Natural killer cell (primary cell): ENCODE measurements around the gene DOCK7. TPM values are rescaled to one million over a fixed set of nuclear protein-coding genes. Genes with fewer than 3 reads are reported as not detected.

Experiments used
- ATAC-seq, 3 donors: fragments of 150-1000 bp in 2 of 3; fragments of 200-7000 bp in 1 of 3; cut with Tn5 transposase; 1 replicate in 1 of 3; 2 replicates in 2 of 3; pipeline ENCODE4 v1.10.0; 2021; ENCODE audit warnings: mild to moderate bottlenecking in 2 of 3, moderate library complexity in 2 of 3
- DNase-seq, 2 donors: peaks; one replicate each; pipeline versions ENCODE4 v3.0.0 to v3.0.0-alpha.2; 2013 to 2021; ENCODE audit warnings: mixed read lengths in 1 of 2
- H3K27ac ChIP-seq: one replicate; pipeline ENCODE4 v1.5.1; 2013; ENCODE audit warnings: mild to moderate bottlenecking, low read length
- H3K27me3 ChIP-seq: one replicate; pipeline ENCODE4 v1.6.1; 2013; ENCODE audit warnings: low read length; ENCODE audit not compliant: control insufficient read depth, insufficient read depth
- H3K36me3 ChIP-seq: one replicate; pipeline ENCODE4 v1.6.1; 2013; ENCODE audit warnings: low read length; ENCODE audit not compliant: control insufficient read depth, insufficient read depth
- H3K4me1 ChIP-seq: one replicate; pipeline ENCODE4 v1.6.1; 2013; ENCODE audit warnings: low read length; ENCODE audit not compliant: control insufficient read depth, insufficient read depth
- H3K4me3 ChIP-seq: one replicate; pipeline ENCODE4 v1.5.1; 2013; ENCODE audit warnings: low read length
- H3K9me3 ChIP-seq: one replicate; pipeline ENCODE4 v1.6.1; 2013; ENCODE audit warnings: low read length; ENCODE audit not compliant: control insufficient read depth, insufficient read depth
- H3K27ac Mint-ChIP-seq, 2 donors: one replicate each; pipeline ENCODE4 v1.8.0; 2022; ENCODE audit warnings: mild to moderate bottlenecking in 2 of 2, mixed read lengths in 2 of 2, moderate library complexity in 1 of 2
- H3K27me3 Mint-ChIP-seq, 2 donors: one replicate each; pipeline ENCODE4 v1.8.0; 2022; ENCODE audit warnings: low read depth in 2 of 2, mixed read lengths in 2 of 2
- H3K36me3 Mint-ChIP-seq: one replicate; pipeline ENCODE4 v1.8.0; 2022; ENCODE audit warnings: mixed read lengths
- H3K4me1 Mint-ChIP-seq, 2 donors: one replicate each; pipeline ENCODE4 v1.8.0; 2022; ENCODE audit warnings: mixed read lengths in 2 of 2
- H3K4me3 Mint-ChIP-seq: one replicate; pipeline ENCODE4 v1.8.0; 2022; ENCODE audit warnings: mild to moderate bottlenecking, moderate library complexity, mixed read lengths
- H3K9me3 Mint-ChIP-seq, 2 donors: one replicate each; pipeline ENCODE4 v1.8.0; 2022; ENCODE audit warnings: mixed read lengths in 2 of 2
- CTCF ChIP-seq: fragments of 200-600 bp; IDR thresholded peaks from one replicate; pipeline ENCODE4 v1.8.0; 2022; ENCODE audit warnings: antibody characterized with exemption
- WGBS: methylation state at CpG from one replicate; pipeline ENCODE4 v1.1.7; 2013; ENCODE audit warnings: missing lambda C conversion rate; ENCODE audit not compliant: insufficient coverage; 5-methylcytosine and 5-hydroxymethylcytosine counted together
- intact Hi-C: fragments of 100-400 bp; cut with micrococcal nuclease; formaldehyde crosslinking; loops from one replicate; pipeline ENCODE4 v1.14.2; 2022
- total RNA-seq, 4 donors: library from RNA; stranded (reverse); fragments of 120-200 nt in 1 of 4; gene quantifications; one replicate each; pipeline versions ENCODE4 v1.2.3 to v1.2.4, GENCODE V29; 2013 to 2022

DOCK7 gene
- total RNA-seq, 3 donors from 2014 or later (not counting 1 experiment from before 2014, with no cell fraction given): 4.3 to 13.1 (median 6.0) TPM

- no peaks in the 10 kb centered on the region for H3K9me3 ChIP-seq
- H3K4me1 ChIP-seq: no peaks in the 10 kb centered on the region
- 85% methylated on average over 2 of the region's 2 CpGs for WGBS
- ATAC-seq (no peak), DNase-seq (no peak)
- H3K27me3 Mint-ChIP-seq: peaks cover 0 to 6% of the 10 kb centered on the region in 2 donors
- peaks cover 2% of the 10 kb centered on the region for H3K27me3 ChIP-seq
- H3K36me3 ChIP-seq: no peaks in the 10 kb centered on the region
- H3K36me3 Mint-ChIP-seq: no peaks in the 10 kb centered on the region
- H3K4me1 Mint-ChIP-seq: no peaks in the 10 kb centered on the region
- H3K9me3 Mint-ChIP-seq: no peaks in the 10 kb centered on the region
- no peak for TF ChIP-seq CTCF
- no peak overlapping the region for H3K27ac Mint-ChIP-seq
- H3K4me3 ChIP-seq: no peak overlapping the region
- no peak overlapping the region for H3K27ac ChIP-seq
- H3K4me3 Mint-ChIP-seq: no peak overlapping the region
- intact Hi-C loops: no loop called here
Observed at GRCh38 chr1:62676611-62677356, 11.4 kb downstream of the DOCK7 start.

GRCh38 chr1:62673629-62674028, 14.6 kb downstream of the DOCK7 start:
- intact Hi-C loops: no loop called here
- Mint-ChIP-seq H3K9me3 (no peaks in the 10 kb centered on the region), H3K27me3 (peaks cover 0 to 6% of the 10 kb centered on the region in 2 donors), H3K36me3 (no peaks in the 10 kb centered on the region), H3K27ac (no peak overlapping the region), H3K4me3 (no peak overlapping the region), H3K4me1 (peaks cover 0 to 5% of the 10 kb centered on the region in 2 donors)
- Histone ChIP-seq H3K27me3 (peaks cover 2% of the 10 kb centered on the region), H3K4me3 (no peak overlapping the region), H3K9me3 (no peaks in the 10 kb centered on the region), H3K4me1 (no peaks in the 10 kb centered on the region), H3K36me3 (no peaks in the 10 kb centered on the region), H3K27ac (no peak overlapping the region)
- WGBS: 100% methylated on average over 1 of the region's 1 CpG
- DNase-seq: no peak
- no peak for ATAC-seq
- TF ChIP-seq CTCF: no peak

GRCh38 chr1:62672029-62672428, 16.2 kb downstream of the DOCK7 start:
- WGBS: no CpG with 5 or more reads among the region's 1 CpG
- H3K9me3 Mint-ChIP-seq: no peaks in the 10 kb centered on the region
- peaks cover 2% of the 10 kb centered on the region for H3K27me3 ChIP-seq
- DNase-seq: no peak
- no peak overlapping the region for H3K4me3 Mint-ChIP-seq
- H3K27me3 Mint-ChIP-seq: no peaks in the 10 kb centered on the region
- H3K27ac ChIP-seq: no peak overlapping the region
- no peak overlapping the region for H3K27ac Mint-ChIP-seq
- no peaks in the 10 kb centered on the region for H3K36me3 ChIP-seq
- no peaks in the 10 kb centered on the region for H3K4me1 ChIP-seq
- H3K9me3 ChIP-seq: no peaks in the 10 kb centered on the region
- H3K36me3 Mint-ChIP-seq: no peaks in the 10 kb centered on the region
- intact Hi-C loops: no loop called here
- H3K4me3 ChIP-seq: no peak overlapping the region
- TF ChIP-seq CTCF: no peak
- H3K4me1 Mint-ChIP-seq: peaks cover 0 to 5% of the 10 kb centered on the region in 2 donors
- ATAC-seq: no peak

- Mint-ChIP-seq H3K27ac (no peak overlapping the region), H3K4me1 (no peaks in the 10 kb centered on the region), H3K27me3 (no peaks in the 10 kb centered on the region), H3K9me3 (no peaks in the 10 kb centered on the region), H3K36me3 (no peaks in the 10 kb centered on the region), H3K4me3 (no peak overlapping the region)
- Histone ChIP-seq H3K27me3 (no peaks in the 10 kb centered on the region), H3K4me1 (no peaks in the 10 kb centered on the region), H3K9me3 (no peaks in the 10 kb centered on the region), H3K4me3 (no peak overlapping the region), H3K36me3 (no peaks in the 10 kb centered on the region), H3K27ac (no peak overlapping the region)
- DNase-seq (no peak), ATAC-seq (no peak)
- intact Hi-C loops: no loop called here
- WGBS: 80% methylated on average over 1 of the region's 1 CpG
- no peak for TF ChIP-seq CTCF
Observed at GRCh38 chr1:62654744-62655143, 33.4 kb downstream of the DOCK7 start.
